Urothelium cell line (cell line): ENCODE data around the gene ZCCHC7.
"Not testable (repeated sequence)": the region's sequence is repeated elsewhere in the genome, so short reads cannot be mapped to it uniquely, and the experiment has no call there.

Source experiments
- DNase-seq: peaks from one replicate; pipeline ENCODE4 v3.0.0; 2011; ENCODE audit warnings: low spot score, mixed read lengths
- FAIRE-seq: peaks from 2 replicates; lab custom pipeline; 2011; peaks lifted over from hg19 to GRCh38; lab: Jason Lieb, UNC

Gene ZCCHC7

DNA sequence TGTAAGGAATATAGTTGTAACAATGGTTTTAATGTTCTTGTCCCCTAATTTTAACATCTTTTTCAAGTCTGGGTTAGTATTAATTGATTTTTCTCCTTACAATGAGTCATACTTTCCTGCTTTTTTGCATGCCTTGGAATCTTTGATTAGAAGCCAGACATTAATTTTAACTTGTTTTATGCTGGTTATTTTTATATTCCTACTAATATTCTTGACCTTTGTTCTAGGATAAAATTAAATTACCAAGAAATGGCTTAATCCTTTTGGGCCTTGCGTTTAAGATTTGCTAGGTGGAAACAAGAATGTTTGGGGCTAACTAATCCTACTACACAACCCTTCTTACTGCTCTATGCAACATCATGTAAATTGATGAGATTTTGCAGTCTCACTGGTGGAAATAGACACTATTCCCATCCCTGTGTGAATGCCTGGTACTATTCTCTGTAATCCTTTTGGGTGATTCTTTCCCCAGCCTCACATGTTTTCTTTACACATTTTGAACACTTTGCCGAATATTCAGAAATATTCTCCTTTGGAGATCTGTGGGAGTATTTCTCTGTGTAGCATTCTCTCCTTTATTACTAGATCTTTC lies 47.2 kb downstream of the ZCCHC7 start:
- no peak for FAIRE-seq
- DNase-seq = no peak

DNA sequence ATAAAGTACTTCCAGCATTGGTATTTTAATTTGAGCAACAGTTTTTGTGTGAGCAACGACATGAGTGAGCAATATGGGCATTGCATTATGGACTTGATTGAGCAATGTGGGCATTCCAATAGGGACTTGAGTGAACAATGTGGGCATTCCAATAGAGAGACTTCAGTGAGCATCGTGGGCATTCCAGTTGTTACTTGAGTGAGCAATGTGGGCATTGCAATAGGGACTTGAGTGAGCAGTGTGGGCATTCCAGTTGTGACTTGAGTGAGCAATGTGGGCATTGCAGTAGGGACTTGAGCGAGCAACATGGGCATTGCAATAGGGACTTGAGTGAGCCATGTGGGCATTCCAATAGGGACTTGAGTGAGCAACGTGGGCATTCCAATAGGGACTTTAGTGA lies 52.2 kb downstream of the ZCCHC7 start:
- no peak for DNase-seq
- no peak for FAIRE-seq

DNA sequence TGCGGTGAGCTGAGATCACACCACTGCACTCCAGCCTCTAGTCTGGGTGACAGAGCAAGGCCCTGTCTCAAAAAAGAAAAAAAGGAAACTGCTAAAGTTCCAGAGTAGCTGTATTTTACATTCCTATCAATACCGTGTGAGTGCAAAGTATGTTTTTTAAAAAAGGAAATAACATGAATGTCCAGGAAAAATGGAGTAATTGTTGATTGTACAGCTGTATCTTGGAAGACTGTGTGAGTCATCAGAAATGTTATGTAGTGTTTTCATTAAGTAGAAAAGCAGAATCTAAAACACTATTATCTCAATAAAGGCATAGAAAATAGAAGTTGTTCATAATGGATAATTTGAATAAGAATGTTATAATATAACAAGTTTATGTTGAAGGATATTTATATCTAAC lies 53.9 kb downstream of the ZCCHC7 start:
- no peak for FAIRE-seq
- no peak for DNase-seq

DNA sequence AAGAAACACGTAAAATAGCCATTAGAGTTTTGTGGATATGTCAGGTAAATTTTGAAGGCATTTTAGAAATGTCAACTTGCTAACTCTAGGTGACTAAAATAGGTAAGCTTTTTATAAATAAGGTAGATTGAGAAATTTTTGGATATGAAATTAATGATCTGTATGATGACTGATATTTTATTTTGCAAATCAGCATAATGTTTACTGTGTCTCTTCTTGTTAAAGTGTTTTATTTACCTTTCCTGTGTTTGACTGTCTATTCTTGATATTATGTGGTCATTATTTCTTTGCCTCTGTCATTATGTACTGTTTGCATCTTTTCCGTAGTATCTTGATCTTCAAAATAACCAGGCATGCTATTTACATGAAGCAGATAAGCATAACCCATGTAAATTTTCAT lies 58.4 kb downstream of the ZCCHC7 start:
- DNase-seq (no peak), FAIRE-seq (no peak)

DNA sequence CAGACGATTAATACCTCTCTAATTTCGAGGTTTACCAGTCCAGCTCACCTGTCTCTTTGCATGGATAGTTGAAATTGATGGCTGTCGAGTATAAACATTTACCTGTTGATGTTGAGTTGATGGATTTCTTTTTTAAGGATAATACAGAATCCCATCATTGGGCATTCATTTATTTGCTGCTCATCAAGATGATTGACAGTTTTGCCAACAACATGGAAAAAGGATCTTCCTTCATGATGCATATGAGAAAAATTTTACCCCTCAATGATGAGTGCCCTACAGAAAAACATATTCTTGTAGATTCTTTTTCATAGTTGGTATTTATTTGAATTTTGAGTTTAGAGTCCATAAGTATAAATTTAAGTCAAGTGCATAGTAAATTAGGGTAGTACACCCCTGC lies 59.2 kb downstream of the ZCCHC7 start:
- no peak for DNase-seq
- FAIRE-seq = no peak

DNA sequence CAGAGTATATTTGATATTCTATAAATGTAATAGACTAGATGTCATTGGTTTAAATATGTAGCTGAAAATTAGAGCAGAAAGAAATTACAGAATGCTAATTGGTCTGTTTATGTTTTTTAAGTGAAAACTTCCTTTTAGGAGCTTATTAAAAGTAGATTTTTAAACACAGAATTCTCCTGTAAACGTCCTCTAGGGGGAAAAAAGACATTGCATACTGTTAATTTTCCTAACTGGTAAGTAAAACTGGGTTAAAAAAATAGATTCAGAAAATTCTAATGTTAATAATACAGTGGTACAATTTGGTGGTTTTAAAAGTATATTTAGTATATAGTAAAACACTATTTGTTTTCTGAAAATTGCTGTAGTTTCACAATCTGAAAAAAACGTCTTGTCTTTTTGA lies 59.8 kb downstream of the ZCCHC7 start:
- FAIRE-seq (no peak), DNase-seq (no peak)

DNA sequence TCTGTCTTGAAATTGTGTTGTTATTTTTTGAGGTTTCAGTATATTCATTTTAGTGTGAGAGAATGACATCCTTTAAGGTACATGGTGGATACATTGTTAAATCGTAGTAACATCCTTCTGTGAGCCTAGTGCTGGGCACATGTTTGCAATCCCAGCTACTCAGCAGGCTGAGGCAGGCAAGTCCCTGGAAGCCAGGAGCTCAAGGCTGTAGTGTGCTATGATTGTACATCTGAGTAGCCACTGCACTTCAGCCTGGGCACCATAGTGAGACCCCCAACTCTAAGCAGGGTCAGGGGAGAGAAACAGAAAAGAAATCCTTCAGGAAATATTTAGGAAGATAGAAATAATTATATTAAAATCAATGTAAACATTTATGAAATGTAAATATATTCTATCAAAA lies 62.3 kb downstream of the ZCCHC7 start:
- DNase-seq = no peak
- no peak for FAIRE-seq

DNA sequence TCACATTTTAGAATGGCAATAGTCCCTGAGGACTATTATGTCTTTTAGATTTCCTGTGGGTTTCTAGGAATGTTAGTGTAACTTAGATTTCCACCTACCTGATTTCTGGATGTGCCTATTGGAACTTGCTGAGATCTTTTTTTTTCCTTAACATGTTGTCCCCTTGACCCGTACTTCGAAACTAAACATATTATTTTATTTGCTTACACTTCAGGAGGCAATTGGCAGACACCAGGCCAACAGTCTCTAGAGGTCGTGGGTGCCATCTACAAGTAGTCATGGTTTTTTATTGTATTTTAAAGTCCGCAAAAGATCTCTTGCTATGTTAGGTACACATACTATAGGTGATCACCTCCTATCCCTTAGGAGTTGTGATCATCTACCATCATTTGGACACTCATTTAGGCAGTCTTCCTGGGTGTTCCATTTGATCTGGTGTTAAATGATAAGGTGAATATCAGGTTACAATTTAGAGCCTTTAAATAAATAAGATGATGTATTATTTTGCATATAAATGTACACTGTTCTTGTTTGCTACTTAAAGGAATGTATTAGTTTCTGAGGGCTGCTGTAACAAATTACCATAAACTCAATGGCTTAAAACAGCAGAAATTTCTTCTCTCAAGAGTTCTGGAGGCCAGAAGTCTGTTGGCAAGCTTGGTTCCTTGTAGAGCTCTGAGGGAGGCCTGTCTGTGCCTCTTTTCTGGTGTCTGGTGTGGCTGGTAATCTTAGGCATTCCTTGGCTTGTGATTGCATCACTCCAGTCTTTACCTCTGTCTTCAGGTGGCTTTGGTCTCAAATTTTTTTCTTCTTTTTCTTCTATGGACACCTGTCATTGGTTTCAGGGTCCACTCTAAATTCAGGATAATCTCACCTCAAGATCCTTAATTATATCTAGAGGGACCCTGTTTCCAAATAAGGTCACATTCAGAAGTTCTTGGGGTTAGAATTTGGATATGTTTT lies 64.8 kb downstream of the ZCCHC7 start:
- FAIRE-seq (no peak), DNase-seq (no peak)

DNA sequence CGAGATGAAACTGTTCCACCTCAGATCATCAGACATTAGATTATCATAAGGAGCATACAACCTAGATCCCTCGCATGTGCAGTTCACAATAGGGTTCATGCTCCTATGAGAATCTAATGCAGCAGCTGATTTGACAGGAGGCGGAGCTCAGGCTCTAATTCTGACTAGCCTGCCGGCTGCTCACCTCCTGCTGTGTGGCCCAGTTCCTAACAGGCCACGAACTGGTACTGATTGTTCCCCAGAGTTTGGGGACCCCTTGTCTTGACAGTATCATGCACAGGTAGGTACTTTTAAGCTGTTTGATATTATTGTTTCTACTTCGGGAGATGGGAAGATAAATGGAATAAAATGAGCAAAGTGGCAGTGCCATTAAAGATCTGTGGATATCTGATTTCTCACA lies 66.9 kb downstream of the ZCCHC7 start:
- peak; percentile 17 for FAIRE-seq
- DNase-seq = no peak

DNA sequence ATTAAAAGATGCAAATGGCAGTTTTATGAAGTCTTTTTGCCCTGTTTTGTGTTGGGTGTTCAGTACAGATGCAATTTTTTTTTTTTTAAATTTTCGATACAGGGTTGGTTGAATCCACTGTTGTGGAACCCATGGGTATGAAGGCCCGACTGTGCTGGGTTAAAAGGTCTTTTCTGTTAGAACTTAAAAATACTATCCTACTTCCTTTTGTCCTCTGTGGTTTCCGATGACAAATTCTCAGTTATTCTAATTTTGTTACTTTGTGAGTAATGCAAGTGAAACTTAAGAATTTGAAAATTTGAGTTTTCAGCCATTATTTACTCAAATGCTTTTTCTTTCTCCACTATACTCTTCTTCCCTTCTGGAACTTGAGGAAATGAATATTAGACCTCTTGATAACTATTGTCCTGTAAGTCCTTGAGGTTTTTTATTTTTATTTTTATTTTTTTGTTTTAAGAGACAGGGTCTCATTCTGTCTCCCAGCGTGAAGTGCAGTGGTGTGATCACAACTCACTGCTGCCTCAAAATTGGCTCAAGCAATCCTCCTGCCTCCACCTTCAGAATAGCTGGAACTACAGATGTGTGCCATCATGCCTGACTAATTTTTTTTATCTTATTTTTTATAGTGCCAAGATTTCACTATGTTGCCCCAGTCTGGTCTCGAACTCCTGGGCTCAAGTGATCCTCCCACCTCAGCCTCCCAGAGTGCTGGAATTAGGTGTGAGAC lies 67.5 kb downstream of the ZCCHC7 start:
- FAIRE-seq = no peak

DNA sequence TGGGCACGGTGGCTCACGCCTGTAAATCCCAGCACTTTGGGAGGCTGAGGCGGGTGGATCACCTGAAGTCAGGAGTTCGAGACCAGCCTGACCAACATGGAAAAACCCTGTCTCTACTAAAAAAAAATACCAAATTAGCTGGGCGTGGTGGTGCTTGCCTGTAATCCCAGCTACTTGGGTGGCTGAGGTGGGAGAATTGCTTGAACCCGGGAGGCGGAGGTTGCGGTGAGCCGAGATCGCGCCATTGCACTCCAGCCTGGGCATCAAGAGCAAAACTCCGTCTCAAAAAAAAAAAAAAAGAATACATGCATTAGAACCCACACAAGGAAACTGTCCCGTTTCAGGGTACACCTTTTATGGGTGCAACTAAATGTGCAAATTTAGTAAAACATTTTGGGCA lies 70.4 kb downstream of the ZCCHC7 start:
- DNase-seq, FAIRE-seq: not testable (repeated sequence)

More for the DNA sequence above, 67.5 kb downstream of the ZCCHC7 start:
- no peak for DNase-seq

DNA sequence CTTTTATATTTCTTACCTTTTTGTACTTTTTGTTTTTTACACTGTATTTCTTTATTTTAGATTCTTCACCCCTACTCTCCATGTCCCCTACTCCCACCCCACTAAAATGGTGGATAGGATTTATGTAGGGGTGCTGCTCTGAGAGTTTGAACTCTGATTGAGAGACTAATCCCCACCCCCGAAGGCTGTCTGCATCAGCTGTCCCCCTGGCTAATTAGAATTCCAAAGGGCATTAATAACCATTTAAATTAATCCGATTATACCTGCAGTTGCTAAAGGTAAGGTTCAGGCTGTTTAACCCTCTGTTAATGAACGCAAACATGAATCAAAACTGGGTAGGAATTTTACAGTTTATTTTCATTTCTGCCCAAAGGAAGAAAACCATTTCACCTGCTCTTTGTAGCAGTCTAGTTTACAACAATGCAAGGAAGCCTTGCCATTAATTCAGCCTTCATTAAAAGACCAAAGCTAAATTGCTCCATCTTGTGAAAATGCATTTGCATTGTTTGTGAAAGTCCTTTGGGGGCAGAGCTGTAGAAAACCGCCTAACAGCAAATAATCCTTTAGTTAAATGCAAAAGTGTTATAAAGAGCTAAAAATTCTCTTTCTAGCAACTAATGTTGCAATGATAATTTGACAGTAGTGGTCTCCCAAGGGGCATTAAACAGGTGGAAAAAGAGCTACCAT lies 71.2 kb downstream of the ZCCHC7 start:
- no peak for FAIRE-seq
- DNase-seq = no peak

DNA sequence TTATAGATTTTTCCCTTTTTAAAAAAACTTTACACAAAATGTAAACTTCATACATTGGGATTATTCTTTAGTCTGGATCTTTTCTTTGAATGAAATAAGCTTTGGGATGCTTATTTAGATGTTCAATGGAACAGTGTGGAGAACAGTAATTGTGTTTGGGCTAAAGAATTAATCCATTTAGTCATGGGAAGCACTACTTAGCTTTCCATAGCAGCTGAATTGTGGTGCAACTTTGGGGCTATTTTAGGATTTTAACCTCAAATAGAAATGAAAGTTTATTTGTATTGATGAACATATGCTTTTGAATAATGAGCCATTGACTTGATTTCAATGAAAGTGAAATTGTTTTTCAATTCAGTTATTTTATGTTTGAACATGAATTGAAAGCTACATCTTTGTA lies 72.4 kb downstream of the ZCCHC7 start:
- no peak for FAIRE-seq
- DNase-seq = no peak

DNA sequence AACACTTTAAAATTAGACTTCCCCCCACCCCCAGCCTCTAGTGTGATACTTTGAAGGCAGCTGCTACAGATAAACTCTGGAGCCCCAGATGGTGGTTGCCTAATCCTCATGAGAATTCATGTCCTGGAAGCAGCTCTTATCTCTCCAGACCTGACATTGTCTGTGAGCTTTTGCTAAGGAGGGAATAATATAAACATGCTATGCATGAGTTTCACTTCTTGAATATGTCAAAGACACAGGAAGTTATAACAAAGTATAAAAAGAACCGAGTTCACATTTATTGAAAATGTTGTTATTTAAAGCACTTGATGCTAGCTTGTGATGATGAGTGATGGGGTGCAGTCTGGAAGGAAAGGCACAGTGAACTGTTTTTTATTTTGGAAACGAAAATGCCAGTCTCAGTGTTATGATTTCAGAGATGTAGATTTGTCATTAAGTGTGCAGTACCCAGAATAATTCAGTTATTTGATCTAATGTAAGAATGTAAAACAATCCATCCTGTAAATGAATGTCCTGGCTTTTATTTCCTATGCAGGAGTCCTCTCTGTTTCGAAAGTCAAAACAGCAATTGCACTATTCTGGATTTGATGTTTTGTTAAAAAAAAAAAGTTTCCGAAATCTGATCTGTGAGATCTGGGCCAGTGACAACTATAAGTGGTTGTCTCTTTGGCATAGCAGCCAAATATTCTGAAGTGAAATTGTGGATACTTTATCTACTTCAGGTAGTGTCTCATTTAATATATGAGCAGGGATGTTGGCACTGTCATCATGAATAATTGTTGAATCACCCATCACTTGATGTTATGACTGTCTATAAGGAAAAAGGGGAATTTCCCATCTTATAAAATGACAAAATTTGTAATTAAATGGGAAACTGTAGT lies 77.0 kb downstream of the ZCCHC7 start:
- DNase-seq (no peak), FAIRE-seq (no peak)

DNA sequence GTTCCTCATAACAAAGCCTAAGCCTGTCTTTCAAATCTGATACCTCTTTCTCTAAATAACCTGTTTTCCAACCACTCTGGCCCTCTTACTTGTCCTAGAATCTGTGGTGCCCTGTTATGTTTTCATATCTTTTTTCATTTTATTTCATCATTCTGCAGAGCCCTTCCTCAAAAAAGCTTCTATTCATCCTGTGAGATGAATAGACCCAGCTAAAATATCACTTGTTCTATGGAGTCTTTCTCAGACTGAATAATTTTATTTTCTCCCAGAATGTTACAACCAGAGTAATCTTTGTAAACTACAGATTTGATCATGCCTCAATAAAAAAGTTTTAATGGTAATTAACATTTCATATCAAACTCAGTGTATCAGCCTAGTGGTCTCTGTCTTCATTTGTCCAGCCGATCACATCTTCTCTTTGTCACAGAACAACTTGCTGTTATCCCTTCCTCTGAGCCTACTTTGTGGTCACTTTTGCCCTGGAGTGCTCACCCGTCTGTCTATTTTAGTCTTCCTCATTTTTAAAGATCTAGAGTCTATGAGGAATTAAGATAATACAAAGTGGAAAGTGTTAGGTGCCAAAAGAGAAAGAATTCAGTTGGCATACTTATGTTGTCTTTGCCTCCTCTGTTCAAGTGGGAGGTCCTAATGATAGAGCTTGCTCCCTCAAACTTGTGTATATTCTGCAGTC lies 77.8 kb downstream of the ZCCHC7 start:
- DNase-seq (no peak), FAIRE-seq (no peak)

DNA sequence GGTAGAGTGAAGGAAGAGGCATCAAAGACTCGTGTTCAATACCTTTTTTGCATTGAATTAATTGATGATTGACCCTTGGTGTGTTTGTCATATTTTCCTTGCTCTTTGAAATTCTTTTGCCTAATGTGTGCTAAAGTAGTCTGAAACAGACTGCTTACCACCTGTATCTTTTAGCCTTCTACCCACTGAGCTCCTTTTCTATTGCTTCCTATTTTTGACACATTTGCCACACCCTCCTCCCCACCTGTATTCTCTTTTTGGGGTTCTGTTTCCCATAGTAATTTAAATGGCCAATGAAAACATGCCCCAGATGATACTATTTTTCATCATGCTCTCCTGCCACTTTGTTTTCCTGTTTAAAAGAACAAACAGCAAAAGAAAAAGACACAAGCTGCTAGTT lies 78.5 kb downstream of the ZCCHC7 start:
- FAIRE-seq = no peak
- DNase-seq = no peak

DNA sequence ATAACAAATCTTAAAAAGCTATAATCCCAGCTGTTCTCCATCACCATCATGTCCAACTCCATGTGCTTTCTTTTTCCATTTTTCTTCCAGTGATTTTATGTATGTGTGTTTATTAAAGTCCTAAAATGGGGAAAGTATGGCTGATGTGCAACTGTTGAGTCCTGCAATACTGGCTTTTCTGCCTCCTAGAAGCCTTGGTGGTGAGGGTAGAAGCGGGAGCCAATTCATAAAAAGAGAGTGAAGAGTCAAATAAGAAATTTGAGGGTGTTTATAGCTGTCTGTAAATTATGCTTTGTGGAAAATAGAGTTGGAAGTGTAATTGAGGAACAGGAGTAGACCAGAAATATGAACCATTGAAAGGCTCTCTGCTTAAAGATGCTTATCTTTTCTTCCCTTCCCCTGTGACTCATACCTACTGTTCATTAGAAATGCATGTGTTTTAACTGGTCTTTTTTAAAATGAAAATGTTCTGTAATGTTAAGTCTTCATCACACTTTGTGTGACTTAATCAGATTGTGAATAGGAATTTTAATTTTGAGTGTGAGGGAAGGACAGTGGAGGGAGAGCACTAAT lies 80.1 kb downstream of the ZCCHC7 start:
- DNase-seq = peak; percentile 7
- no peak for FAIRE-seq

DNA sequence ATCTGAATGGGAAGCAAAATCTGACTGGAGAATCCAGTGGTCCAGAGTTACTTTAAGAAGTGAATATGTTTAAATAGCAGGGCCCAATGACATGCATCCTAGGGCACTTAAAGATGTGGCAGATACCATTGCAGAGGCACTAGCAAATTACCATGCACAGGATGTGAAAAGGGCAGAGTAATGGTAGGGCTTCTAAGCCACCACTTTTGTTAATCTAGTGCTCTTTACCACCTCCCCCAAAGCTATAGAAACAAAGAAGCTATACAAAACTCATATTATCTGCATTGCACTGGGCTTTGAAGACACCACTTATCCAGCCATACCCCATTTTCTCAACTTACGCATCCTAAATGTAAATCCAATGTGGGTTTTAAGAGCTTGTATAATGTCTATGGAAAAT lies 81.2 kb downstream of the ZCCHC7 start:
- DNase-seq (no peak), FAIRE-seq (no peak)

DNA sequence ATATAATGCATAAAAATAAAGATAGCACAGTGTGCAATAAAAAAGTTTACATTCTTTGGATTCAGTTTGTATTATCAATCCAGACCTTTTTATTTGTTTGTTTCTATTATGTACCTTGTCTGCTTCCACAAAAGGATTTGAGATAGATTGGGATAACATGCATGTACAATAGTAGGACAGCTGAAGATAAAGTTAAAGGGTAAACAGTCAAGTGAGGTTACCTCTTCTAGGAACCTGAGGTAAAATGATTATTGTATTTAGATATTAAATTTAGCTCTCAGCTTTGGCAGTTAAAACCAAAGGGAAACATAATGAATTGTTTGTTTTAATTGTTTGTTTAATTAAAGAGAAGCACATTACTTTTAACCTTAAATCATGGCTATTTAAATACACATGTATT lies 81.7 kb downstream of the ZCCHC7 start:
- no peak for FAIRE-seq
- DNase-seq = no peak
